A549 (cell line): ENCODE results near the gene CARNS1.

ENCODE experiments used
- CHD4 ChIP-seq: fragments of 200-600 bp; sonication (generic); IDR thresholded peaks from 2 replicates; pipeline ENCODE4 v1.6.1; 2016; ENCODE audit warnings: antibody characterized with exemption, mild to moderate bottlenecking, borderline replicate concordance
- EP300 ChIP-seq, 2 experiments: fragments of >200 bp; sonication (Bioruptor Twin); formaldehyde crosslinking; IDR thresholded peaks; 2 replicates in 1 of 2; 3 replicates in 1 of 2; pipeline ENCODE4 v1.6.1; 2016 to 2017
- JUN ChIP-seq, 2 experiments: fragments of >200 bp; sonication (Bioruptor Twin); formaldehyde crosslinking; IDR thresholded peaks; 2 replicates in 1 of 2; 3 replicates in 1 of 2; pipeline ENCODE4 v1.6.1; 2016 to 2017
- MAZ ChIP-seq: fragments of 150-350 bp; IDR thresholded peaks from 2 replicates; pipeline ENCODE4 v1.6.1; 2014; ENCODE audit warnings: antibody characterized with exemption, low read depth, low read length, borderline replicate concordance
- MYC ChIP-seq: IDR thresholded peaks from 2 replicates; pipeline ENCODE4 v1.6.1; 2012; ENCODE audit warnings: mild to moderate bottlenecking, inconsistent platforms, low read length, improper control_type of control experiment, borderline replicate concordance
- PHF8 ChIP-seq: fragments of 200-600 bp; sonication (generic); IDR thresholded peaks from 2 replicates; pipeline ENCODE4 v1.6.1; 2016; ENCODE audit warnings: low read depth, mild to moderate bottlenecking, antibody characterized with exemption, moderate library complexity, borderline replicate concordance
- POLR2A ChIP-seq: IDR thresholded peaks from 2 replicates; pipeline ENCODE4 v1.6.1; 2012; ENCODE audit warnings: mild to moderate bottlenecking, low read length
- RAD21 ChIP-seq, 2 experiments: fragments of >200 bp in 1 of 2; sonication (Bioruptor Twin) in 1 of 2; formaldehyde crosslinking in 1 of 2; IDR thresholded peaks in 1 of 2; conservative IDR thresholded peaks in 1 of 2; 2 replicates in 1 of 2; 3 replicates in 1 of 2; pipeline ENCODE4 v1.6.1; 2012 to 2018; ENCODE audit warnings: inconsistent platforms in 1 of 2
- SMC3 ChIP-seq: fragments of >200 bp; sonication (Bioruptor Twin); formaldehyde crosslinking; IDR thresholded peaks from 3 replicates; pipeline ENCODE4 v1.6.1; 2018; ENCODE audit warnings: inconsistent platforms
- SREBF2 ChIP-seq: fragments of 450-650 bp; IDR thresholded peaks from 2 replicates; pipeline ENCODE4 v1.6.1; 2014; ENCODE audit warnings: mild to moderate bottlenecking, moderate library complexity
- ZNF302 ChIP-seq: fragments of 250-450 bp; sonication (Bioruptor Pico); IDR thresholded peaks from 2 replicates; pipeline ENCODE4 v1.9.0; 2021; ENCODE audit warnings: inconsistent platforms, mild to moderate bottlenecking, moderate library complexity
- TF ChIP-seq, protein P1 (sequence below): fragments of >200 bp; sonication (Bioruptor Twin); formaldehyde crosslinking; IDR thresholded peaks from 3 replicates; pipeline ENCODE4 v1.5.1; 2016
- TF ChIP-seq, protein P2 (sequence below): fragments of >200 bp; sonication (Bioruptor Twin); formaldehyde crosslinking; IDR thresholded peaks from 3 replicates; pipeline ENCODE4 v1.6.1; 2016

DNA sequence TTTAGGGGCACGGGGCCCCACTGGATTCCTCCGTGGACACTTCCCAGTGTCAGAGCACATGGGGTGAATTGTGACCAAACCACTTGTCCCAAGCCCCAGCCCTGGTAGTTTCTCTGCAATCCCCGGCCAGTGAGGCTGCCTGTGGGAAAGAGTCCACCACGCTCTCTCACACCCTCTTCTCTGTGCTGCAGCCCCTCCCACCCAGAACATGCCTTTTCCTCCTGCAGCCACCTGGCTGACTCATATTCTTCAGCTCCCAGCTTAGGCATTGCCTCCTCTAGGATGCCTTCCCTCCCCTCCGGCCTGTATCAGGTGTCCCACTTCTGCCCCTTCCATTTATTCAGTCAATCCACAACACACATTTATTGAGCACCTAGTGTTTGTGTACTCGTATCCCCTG is 7.4 kb downstream of the CARNS1 start:
- TF ChIP-seq MYC (no peak), PHF8 (no peak), RAD21 (conservative IDR thresholded peaks at IDR 0.05 in 1 of 2, IDR thresholded peaks at IDR 0.05 in 1 of 2) (no peak), EP300 (IDR thresholded peaks at IDR 0.05) (no peak), SREBF2 (no peak), POLR2A (no peak), CHD4 (no peak), SMC3 (no peak), JUN (IDR thresholded peaks at IDR 0.05) (no peak), ZNF302 (CRISPR knock-in tag) (no peak), MAZ (no peak)
- TF ChIP-seq, protein P1, sequence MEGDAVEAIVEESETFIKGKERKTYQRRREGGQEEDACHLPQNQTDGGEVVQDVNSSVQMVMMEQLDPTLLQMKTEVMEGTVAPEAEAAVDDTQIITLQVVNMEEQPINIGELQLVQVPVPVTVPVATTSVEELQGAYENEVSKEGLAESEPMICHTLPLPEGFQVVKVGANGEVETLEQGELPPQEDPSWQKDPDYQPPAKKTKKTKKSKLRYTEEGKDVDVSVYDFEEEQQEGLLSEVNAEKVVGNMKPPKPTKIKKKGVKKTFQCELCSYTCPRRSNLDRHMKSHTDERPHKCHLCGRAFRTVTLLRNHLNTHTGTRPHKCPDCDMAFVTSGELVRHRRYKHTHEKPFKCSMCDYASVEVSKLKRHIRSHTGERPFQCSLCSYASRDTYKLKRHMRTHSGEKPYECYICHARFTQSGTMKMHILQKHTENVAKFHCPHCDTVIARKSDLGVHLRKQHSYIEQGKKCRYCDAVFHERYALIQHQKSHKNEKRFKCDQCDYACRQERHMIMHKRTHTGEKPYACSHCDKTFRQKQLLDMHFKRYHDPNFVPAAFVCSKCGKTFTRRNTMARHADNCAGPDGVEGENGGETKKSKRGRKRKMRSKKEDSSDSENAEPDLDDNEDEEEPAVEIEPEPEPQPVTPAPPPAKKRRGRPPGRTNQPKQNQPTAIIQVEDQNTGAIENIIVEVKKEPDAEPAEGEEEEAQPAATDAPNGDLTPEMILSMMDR, result no peak
- TF ChIP-seq, protein P2, sequence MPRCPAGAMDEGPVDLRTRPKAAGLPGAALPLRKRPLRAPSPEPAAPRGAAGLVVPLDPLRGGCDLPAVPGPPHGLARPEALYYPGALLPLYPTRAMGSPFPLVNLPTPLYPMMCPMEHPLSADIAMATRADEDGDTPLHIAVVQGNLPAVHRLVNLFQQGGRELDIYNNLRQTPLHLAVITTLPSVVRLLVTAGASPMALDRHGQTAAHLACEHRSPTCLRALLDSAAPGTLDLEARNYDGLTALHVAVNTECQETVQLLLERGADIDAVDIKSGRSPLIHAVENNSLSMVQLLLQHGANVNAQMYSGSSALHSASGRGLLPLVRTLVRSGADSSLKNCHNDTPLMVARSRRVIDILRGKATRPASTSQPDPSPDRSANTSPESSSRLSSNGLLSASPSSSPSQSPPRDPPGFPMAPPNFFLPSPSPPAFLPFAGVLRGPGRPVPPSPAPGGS, result no peak
